ENCODE measurements around the gene XXYLT1.

DNA sequence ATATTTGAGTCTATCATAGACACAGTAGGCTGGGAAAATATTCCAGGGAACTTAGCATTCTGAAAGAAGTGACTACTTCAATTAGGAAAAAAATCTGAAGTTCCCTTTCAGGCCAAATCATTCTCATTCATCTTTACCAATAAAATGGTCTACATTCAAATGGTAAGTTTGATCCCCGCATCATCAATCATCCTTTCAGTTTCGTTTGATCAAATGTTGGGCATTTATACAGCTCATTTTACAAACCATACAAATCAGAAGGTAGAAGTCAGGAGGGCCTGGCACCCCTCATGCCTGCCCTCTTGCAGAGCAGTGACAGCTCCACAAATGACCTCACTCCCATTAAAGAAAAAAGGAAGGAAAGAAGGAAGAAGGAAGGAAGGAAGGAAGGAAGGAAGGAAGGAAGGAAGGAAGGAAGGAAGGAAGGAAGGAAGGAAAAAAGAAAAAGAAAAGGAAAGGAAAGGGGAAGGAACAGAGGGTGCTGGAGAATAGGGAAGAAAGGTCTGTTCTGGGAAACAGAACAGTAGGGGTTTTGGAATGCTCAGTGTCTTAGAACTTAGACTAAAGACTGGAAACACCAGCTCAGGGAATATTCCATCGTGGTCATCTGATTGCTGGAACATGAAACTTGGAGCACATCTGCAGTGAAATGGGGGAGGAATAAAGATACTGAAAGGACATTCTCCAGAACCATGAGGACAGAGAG, 86.1 kb downstream of the XXYLT1 start:
- TF ChIP-seq POLR2A (IDR thresholded peaks at IDR 0.05) (no peak), CTCF (IDR thresholded peaks at IDR 0.05) (no peak), EP300 (IDR thresholded peaks at IDR 0.05) (no peak)

Data from tibial nerve (tissue), 4 donors.